Subcutaneous adipose tissue (tissue), 4 donors: ENCODE results near the gene KAT8. TPM values are rescaled to one million over a fixed set of nuclear protein-coding genes. Genes with fewer than 3 reads are reported as not detected.

Experiments used
- CTCF ChIP-seq: fragments of 450-650 bp; IDR thresholded peaks from one replicate; pipeline ENCODE4 v1.5.1; 2016; ENCODE audit warnings: low read depth, mild to moderate bottlenecking, control low read depth, antibody characterized with exemption, moderate library complexity
- total RNA-seq, 4 donors: library from RNA; depleted of rRNA; stranded (reverse); fragments of >200 nt; gene quantifications; one replicate each; pipeline ENCODE4 v1.1.0, GENCODE V29; 2016

Gene KAT8
- total RNA-seq, 4 donors from 2014 or later = 42.3 to 71.2 (median 51.9) TPM

DNA sequence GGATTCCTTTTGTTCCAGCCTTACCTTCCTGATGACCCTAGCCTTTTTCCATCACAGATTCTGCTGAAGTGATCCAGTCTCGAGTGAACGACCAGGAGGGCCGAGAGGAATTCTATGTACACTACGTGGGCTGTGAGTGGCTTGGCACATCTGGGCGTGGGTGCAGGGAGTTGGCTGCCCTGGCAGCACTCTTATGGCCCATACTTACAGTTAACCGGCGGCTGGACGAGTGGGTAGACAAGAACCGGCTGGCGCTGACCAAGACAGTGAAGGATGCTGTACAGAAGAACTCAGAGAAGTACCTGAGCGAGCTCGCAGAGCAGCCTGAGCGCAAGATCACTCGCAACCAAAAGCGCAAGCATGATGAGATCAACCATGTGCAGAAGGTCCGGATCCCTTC, 2.7 kb downstream of the KAT8 start:
- TF ChIP-seq CTCF = no peak

- no peak for TF ChIP-seq CTCF
Observed at GRCh38 chr16:31125844-31126243, 8.4 kb downstream of the KAT8 start.

DNA sequence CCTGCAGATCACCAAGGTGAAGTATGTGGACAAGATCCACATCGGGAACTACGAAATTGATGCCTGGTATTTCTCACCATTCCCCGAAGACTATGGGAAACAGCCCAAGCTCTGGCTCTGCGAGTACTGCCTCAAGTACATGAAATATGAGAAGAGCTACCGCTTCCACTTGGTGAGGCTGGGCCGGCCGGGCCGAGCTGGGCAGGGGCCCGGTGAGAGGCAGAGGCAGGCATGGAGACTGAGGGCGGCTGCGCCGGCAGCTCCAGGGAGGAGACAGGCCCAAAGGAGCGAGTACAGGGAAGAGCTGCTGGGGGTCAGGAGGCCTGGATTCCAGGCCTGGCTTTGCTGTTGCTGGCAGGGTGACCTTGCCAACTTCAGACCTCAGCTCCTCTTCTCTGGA, 9.7 kb downstream of the KAT8 start:
- TF ChIP-seq CTCF = no peak

- TF ChIP-seq CTCF = no peak
Observed at GRCh38 chr16:31128711-31129567, 11.5 kb downstream of the KAT8 start.

GRCh38 chr16:31129568-31130335, 12.3 kb downstream of the KAT8 start:
- no peak for TF ChIP-seq CTCF

DNA sequence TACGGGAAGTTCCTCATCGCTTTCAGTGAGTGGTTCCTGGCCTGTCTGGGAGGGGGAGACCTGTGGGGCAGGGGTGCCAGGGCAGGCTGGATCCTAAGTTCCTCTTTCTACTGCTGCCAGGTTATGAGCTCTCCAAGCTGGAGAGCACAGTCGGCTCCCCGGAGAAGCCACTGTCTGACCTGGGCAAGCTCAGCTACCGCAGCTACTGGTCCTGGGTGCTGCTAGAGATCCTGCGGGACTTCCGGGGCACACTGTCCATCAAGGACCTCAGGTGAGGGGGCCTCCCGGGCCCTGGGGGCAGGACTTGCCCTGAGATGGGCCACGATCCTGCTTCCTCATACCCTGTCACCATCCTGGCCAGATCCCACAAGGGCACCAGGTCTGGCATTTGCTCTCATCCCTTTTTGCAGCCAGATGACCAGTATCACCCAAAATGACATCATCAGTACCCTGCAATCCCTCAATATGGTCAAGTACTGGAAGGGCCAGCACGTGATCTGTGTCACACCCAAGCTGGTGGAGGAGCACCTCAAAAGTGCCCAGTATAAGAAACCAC, 12.9 kb downstream of the KAT8 start:
- TF ChIP-seq CTCF = no peak

DNA sequence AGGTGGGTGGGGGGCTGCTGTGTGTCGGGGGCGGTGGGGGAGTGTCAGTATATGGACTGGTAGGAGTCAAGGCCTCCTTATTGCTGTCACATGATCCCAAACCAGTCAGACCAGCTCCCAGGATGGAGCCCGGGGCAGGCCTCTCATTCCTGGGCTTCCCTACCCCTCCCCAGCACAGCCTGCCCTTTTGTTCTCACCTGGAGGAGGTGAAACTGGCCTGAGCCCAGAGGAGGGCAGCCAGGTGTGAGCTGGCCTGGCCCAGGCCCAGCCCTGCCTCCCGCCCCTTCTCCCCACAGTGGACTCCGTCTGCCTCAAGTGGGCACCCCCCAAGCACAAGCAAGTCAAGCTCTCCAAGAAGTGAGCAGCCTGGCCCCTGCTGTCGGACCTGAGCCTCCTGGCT, 13.4 kb downstream of the KAT8 start:
- TF ChIP-seq CTCF = no peak
